Left hindlimb (tissue), 1 donor: ENCODE data around the gene KIF1C.
A peak's percentile ranks its signal among the peaks of the same experiment; 100 is the strongest.
"Not testable (repeated sequence)": the region's sequence is repeated elsewhere in the genome, so short reads cannot be mapped to it uniquely, and the experiment has no call there.

Experiments
- DNase-seq: peaks from one replicate; pipeline ENCODE4 v3.0.0-alpha.2; 2018

Gene KIF1C

GRCh38 chr17:5047446-5047845, 49.7 kb downstream of the KIF1C start:
- no peak for DNase-seq

GRCh38 chr17:5049314-5049841, 51.6 kb downstream of the KIF1C start:
- no peak for DNase-seq

GRCh38 chr17:5050278-5050677, 52.5 kb downstream of the KIF1C start:
- peak; percentile 67 for DNase-seq

- DNase-seq, result no peak
Observed at GRCh38 chr17:5055543-5055942, 57.8 kb downstream of the KIF1C start.

- DNase-seq, result no peak
Observed at GRCh38 chr17:5065227-5065744, 67.5 kb downstream of the KIF1C start.

GRCh38 chr17:5068236-5068635, 70.5 kb downstream of the KIF1C start:
- no peak for DNase-seq

GRCh38 chr17:5069724-5070123, 72.0 kb downstream of the KIF1C start:
- DNase-seq, result no peak

GRCh38 chr17:5075472-5075871, 77.7 kb downstream of the KIF1C start:
- not testable (repeated sequence) for DNase-seq

- not testable (repeated sequence) for DNase-seq
Observed at GRCh38 chr17:5077275-5077674, 79.5 kb downstream of the KIF1C start.

- DNase-seq, result no peak
Observed at GRCh38 chr17:5077781-5078105, 80.0 kb downstream of the KIF1C start.
